ENCODE measurements around the gene SMAP1.

SMAP1 gene

GRCh38 chr6:70663881-70664466 is 3.7 kb upstream of the SMAP1 start:
- Histone ChIP-seq H3K27ac (no peak overlapping the region), H4K20me1 (ENCODE audit: insufficient read depth) (no peaks in the 10 kb centered on the region), H3K36me3 (ENCODE audit: insufficient read depth) (no peaks in the 10 kb centered on the region), H3K27me3 (ENCODE audit: insufficient read depth, low read depth) (no peaks in the 10 kb centered on the region), H2AFZ (ENCODE audit: low read depth) (no peak overlapping the region), H3K9ac (no peak overlapping the region), H3K4me1 (ENCODE audit: low read depth, poor library complexity, severe bottlenecking) (peaks cover 8% of the 10 kb centered on the region), H3K4me2 (no peak overlapping the region), H3K4me3 (IDR thresholded peaks at IDR 0.05; ENCODE audit: insufficient read depth, low read depth, low read length) (no peak overlapping the region), H3K79me2 (ENCODE audit: insufficient read depth, low read depth) (peaks cover 7% of the 10 kb centered on the region; the same call in 1 of the 2 replicates)
- no peak for TF ChIP-seq CTCF (conservative IDR thresholded peaks at IDR 0.05; ENCODE audit: low read depth, low read length)

- Histone ChIP-seq H3K4me2 (peak overlapping the region; percentile 87), H3K79me2 (ENCODE audit: insufficient read depth, low read depth) (peaks cover 22% of the 10 kb centered on the region; the same call in 1 of the 2 replicates), H3K9ac (no peak overlapping the region), H3K4me1 (ENCODE audit: low read depth, poor library complexity, severe bottlenecking) (peaks cover 24% of the 10 kb centered on the region), H4K20me1 (ENCODE audit: insufficient read depth) (no peaks in the 10 kb centered on the region), H3K36me3 (ENCODE audit: insufficient read depth) (no peaks in the 10 kb centered on the region), H3K27me3 (ENCODE audit: insufficient read depth, low read depth) (no peaks in the 10 kb centered on the region), H3K27ac (no peak overlapping the region), H3K4me3 (IDR thresholded peaks at IDR 0.05; ENCODE audit: insufficient read depth, low read depth, low read length) (no peak overlapping the region), H2AFZ (ENCODE audit: low read depth) (peak overlapping the region; percentile 98)
- TF ChIP-seq CTCF (conservative IDR thresholded peaks at IDR 0.05; ENCODE audit: low read depth, low read length), result no peak
Observed at GRCh38 chr6:70666706-70667105, 977 bp upstream of the SMAP1 start.

DNA sequence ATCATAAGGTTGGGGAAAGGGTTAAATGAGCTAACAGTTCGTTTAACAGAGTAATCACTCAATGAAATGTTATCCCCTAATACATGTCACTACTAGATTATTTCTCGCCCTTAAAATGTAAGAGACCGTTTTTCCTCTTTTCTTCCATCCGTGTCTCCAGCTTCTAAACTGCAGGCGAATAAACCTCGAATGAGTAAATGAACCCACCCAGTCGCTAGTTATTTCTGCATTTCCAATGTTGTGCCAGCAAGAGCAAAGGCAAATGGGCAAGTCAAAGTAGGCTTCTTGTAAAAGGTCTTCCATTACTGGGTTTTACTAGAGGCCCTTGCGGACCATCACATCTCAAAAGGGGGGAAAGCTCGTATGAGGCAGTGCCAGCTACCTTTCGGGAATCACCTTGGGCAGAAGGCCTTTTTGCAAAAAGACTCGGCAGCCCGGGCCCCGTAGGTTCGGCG is 400 bp upstream of the SMAP1 start:
- Histone ChIP-seq H3K4me3 (IDR thresholded peaks at IDR 0.05; ENCODE audit: insufficient read depth, low read depth, low read length) (no peak overlapping the region), H3K4me1 (ENCODE audit: low read depth, poor library complexity, severe bottlenecking) (peaks cover 26% of the 10 kb centered on the region), H3K27ac (peak overlapping the region; percentile 62; the same call in 1 of the 2 replicates), H3K27me3 (ENCODE audit: insufficient read depth, low read depth) (no peaks in the 10 kb centered on the region), H2AFZ (ENCODE audit: low read depth) (peak overlapping the region; percentile 98), H3K36me3 (ENCODE audit: insufficient read depth) (no peaks in the 10 kb centered on the region), H4K20me1 (ENCODE audit: insufficient read depth) (no peaks in the 10 kb centered on the region), H3K79me2 (ENCODE audit: insufficient read depth, low read depth) (peaks cover 26% of the 10 kb centered on the region; the same call in 1 of the 2 replicates), H3K9ac (peak overlapping the region; percentile 59; the same call in 1 of the 2 replicates), H3K4me2 (peak overlapping the region; percentile 87)
- no peak for TF ChIP-seq CTCF (conservative IDR thresholded peaks at IDR 0.05; ENCODE audit: low read depth, low read length)

DNA sequence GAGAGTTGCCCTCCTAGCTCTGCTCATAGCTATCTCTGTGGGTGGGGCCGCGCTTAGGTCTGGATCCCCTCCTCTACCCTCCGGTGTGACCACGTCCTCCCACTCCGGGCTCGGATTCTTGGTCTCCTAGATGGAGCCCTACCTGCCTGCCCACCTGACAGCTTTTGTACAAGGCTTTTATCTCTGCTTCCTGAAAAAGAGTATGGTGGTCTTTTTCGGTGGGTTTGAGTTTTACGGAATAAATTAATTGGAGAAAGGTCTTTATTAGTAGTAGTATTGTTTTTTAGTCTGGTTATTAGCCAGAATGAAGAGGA is 773 bp downstream of the SMAP1 start:
- H3K36me3 ChIP-seq (ENCODE audit: insufficient read depth), result no peaks in the 10 kb centered on the region
- no peak for TF ChIP-seq CTCF (conservative IDR thresholded peaks at IDR 0.05; ENCODE audit: low read depth, low read length)
- H3K4me2 ChIP-seq, result peak overlapping the region; percentile 77
- no peaks in the 10 kb centered on the region for H4K20me1 ChIP-seq (ENCODE audit: insufficient read depth)
- no peaks in the 10 kb centered on the region for H3K27me3 ChIP-seq (ENCODE audit: insufficient read depth, low read depth)
- no peak overlapping the region; the same call in 1 of the 2 replicates for H3K27ac ChIP-seq
- peaks cover 26% of the 10 kb centered on the region; the same call in 1 of the 2 replicates for H3K79me2 ChIP-seq (ENCODE audit: insufficient read depth, low read depth)
- H3K9ac ChIP-seq, result peak overlapping the region; percentile 59; the same call in 1 of the 2 replicates
- H3K4me1 ChIP-seq (ENCODE audit: low read depth, poor library complexity, severe bottlenecking), result peaks cover 37% of the 10 kb centered on the region
- no peak overlapping the region for H3K4me3 ChIP-seq (IDR thresholded peaks at IDR 0.05; ENCODE audit: insufficient read depth, low read depth, low read length)
- H2AFZ ChIP-seq (ENCODE audit: low read depth), result peak overlapping the region; percentile 98
